Heart right ventricle (tissue), 16 donors: ENCODE data around the gene ACTR3C. TPM values are rescaled to one million over a fixed set of nuclear protein-coding genes. Genes with fewer than 3 reads are reported as not detected.

ENCODE experiments used
- ATAC-seq, 8 donors: fragments of 200-7000 bp; cut with Tn5 transposase; one replicate each; pipeline ENCODE4 v1.9.1; 2020; ENCODE audit warnings: mild to moderate bottlenecking in 8 of 8, moderate library complexity in 8 of 8, moderate number of reproducible peaks in 1 of 8
- DNase-seq, 2 donors: peaks; one replicate each; pipeline ENCODE4 v3.0.0-alpha.2; 2020
- H3K27ac ChIP-seq, 10 donors: fragments of 200-600 bp; sonication (generic) in 2 of 10; one replicate each; pipeline versions ENCODE4 v1.5.0 to v1.8.0; 2020 to 2022; ENCODE audit warnings: mild to moderate bottlenecking in 3 of 10
- H3K27me3 ChIP-seq, 7 donors: fragments of 200-600 bp; one replicate each; pipeline ENCODE4 v1.8.0; 2021 to 2022; ENCODE audit warnings: mild to moderate bottlenecking in 2 of 7
- H3K36me3 ChIP-seq, 9 donors: fragments of 200-600 bp; sonication (generic) in 1 of 9; one replicate each; pipeline versions ENCODE4 v1.5.0 to v1.8.0; 2020 to 2022; ENCODE audit warnings: mild to moderate bottlenecking in 2 of 9
- H3K4me1 ChIP-seq, 9 donors: fragments of 200-600 bp; sonication (generic) in 1 of 9; one replicate each; pipeline versions ENCODE4 v1.5.0 to v1.8.0; 2020 to 2022; ENCODE audit warnings: mild to moderate bottlenecking in 4 of 9
- H3K4me3 ChIP-seq, 10 donors: fragments of 200-600 bp; sonication (generic) in 2 of 10; one replicate each; pipeline versions ENCODE4 v1.5.0 to v1.8.0; 2020 to 2022; ENCODE audit warnings: mild to moderate bottlenecking in 7 of 10, moderate library complexity in 2 of 10
- H3K9me3 ChIP-seq, 11 donors: fragments of 200-600 bp in 10 of 11; sonication (generic) in 2 of 11; one replicate each; pipeline versions ENCODE4 v1.5.0 to v1.8.0; 2013 to 2022; ENCODE audit warnings: mild to moderate bottlenecking in 2 of 11, control low read depth in 1 of 11, moderate library complexity in 1 of 11
- CTCF ChIP-seq, 9 donors: fragments of 200-600 bp; sonication (generic) in 2 of 9; IDR thresholded peaks; one replicate each; pipeline versions ENCODE4 v1.5.0 to v1.8.0; 2021 to 2022; ENCODE audit warnings: antibody characterized with exemption in 9 of 9, mild to moderate bottlenecking in 5 of 9, moderate library complexity in 1 of 9
- WGBS, 2 donors: extraction: QIAGEN DNeasy Blood & Tissue Kit; methylation state at CpG; one replicate each; pipeline ENCODE4 v1.1.7; 2013; ENCODE audit warnings: inconsistent platforms in 1 of 2; 5-methylcytosine and 5-hydroxymethylcytosine counted together
- intact Hi-C, 10 donors: fragments of 100-400 bp; cut with DNase I; formaldehyde crosslinking; loops; one replicate each; pipeline versions ENCODE4 v1.11.1 to v1.14.2; 2022
- polyA plus RNA-seq, 2 donors: library from polyadenylated mRNA; stranded (reverse); fragments of 200-250 nt; gene quantifications; one replicate each; pipeline ENCODE4 v1.2.3, GENCODE V29; 2013
- total RNA-seq, 10 donors: library from RNA; stranded (reverse); fragmentation: NEBNext Ultra II Directional in 3 of 10; extraction: Animal tissue kit (Norgen Biotek cat#: 25700) in 3 of 10; gene quantifications; one replicate each; pipeline versions ENCODE4 v1.2.1 to v1.2.4, GENCODE V29; 2021 to 2023
- donor health status: Arrhythmogenic right ventricular cardiomyopathy.
- donor health status: ischemic (EF 13 %, LVEDD 7.1; RV severe dilation, severe dysfunction).
- donor health status: healthy with polysubstance abuse.
- donor health status: DM: no; HTN: yes; CAD: no.
- donor health status: DM: no; HTN: no; CAD: no.
- donor health status: ischemic (EF 25% LVEDD 6.9; RV normal size, moderate dysfunction).
- donor health status: ischemic (EF 25% LVEDD 5.7; RV mildly dilated, moderate dysfunction).
- donor health status: healthy.
- donor health status: DM: yes; HTN: yes; CAD: no.
- donor health status: Ischemic cardiomyopathy.
- donor health status: ischemic (EF 35%, LVEDD 5.7; RV mildly dilated, moderate dysfunction).
- donor health status: nonischemic (EF 11% LVEDD 7.7; RV severe dilation, severe dysfunction).
- donor health status: DM: yes; HTN: yes; CAD: no.
- donor health status: PGD.
- donor health status: ischemic (EF 29% LVEDD 5.4; RV normal size, mild dysfunction).
- donor health status: nonischemic (EF 23%, LVEDD 6.1; RV moderate dilation, normal function).

The ACTR3C gene
- total and polyA plus RNA-seq, 12 donors, result 2.6 to 7.0 (median 3.5) TPM

DNA sequence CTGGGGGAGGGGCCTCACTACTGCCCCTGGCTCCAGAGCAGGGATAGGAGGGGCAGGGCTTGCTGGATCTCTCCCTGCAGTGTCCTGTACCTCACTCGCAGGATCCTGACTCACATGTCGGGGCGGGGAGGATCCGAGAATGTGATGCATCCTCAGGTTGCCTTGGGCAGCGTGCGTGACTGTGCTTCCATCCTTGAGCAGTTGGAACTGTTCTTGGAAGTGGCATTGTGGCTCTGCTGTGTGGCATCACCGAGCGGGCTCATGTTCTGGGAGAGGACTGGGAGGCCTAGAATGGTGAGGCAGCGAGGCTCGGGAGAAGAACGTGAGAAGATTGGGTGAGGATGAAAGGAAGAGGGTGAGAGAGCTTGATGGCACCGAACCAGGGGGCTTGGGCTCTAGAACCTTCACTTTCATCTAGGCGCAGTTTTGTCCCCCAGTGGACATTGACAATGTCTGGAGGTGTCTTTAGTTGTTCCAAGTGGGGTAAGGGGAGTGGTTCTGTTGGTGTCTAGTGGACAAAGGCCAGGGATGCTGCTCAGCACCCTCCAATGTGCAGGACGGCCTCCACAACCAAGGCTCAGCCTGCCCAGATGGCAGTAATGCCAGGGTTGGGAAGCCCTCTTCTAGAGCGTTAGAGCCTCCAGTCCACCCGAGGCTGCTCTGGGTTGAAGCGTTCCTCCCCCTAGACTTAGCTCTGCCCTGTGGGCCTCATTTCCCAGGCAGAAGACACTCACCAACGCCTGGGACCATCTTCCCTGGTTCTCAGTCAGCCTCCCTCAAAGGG lies 9.7 kb upstream of the ACTR3C start:
- H3K9me3 ChIP-seq, result no peaks in the 10 kb centered on the region
- H3K4me1 ChIP-seq, result peaks cover 0 to 7% (median 0%) of the 10 kb centered on the region in 9 donors
- intact Hi-C loops, result no loop called here
- peaks cover 0 to 27% (median 0%) of the 10 kb centered on the region in 9 donors for H3K36me3 ChIP-seq
- DNase-seq (no peak), ATAC-seq (no peak)
- 94% methylated on average over 18 of the region's 18 CpGs for WGBS, 2 donors
- H3K4me3 ChIP-seq, result no peak overlapping the region
- no peak for TF ChIP-seq CTCF (IDR thresholded peaks at IDR 0.05)
- H3K27me3 ChIP-seq, result no peaks in the 10 kb centered on the region
- H3K27ac ChIP-seq, result no peak overlapping the region

GRCh38 chr7:150330211-150330885 lies 7.0 kb upstream of the ACTR3C start:
- no peaks in the 10 kb centered on the region for H3K27me3 ChIP-seq
- TF ChIP-seq CTCF (IDR thresholded peaks at IDR 0.05), result no peak
- WGBS, 2 donors, result 93 to 95% methylated on average over 19 of the region's 19 CpGs
- peaks cover 0 to 32% (median 0%) of the 10 kb centered on the region in 9 donors for H3K36me3 ChIP-seq
- H3K27ac ChIP-seq, result no peak overlapping the region
- no peaks in the 10 kb centered on the region for H3K9me3 ChIP-seq
- ATAC-seq (no peak), DNase-seq (no peak)
- peaks cover 0 to 1% (median 0%) of the 10 kb centered on the region in 9 donors for H3K4me1 ChIP-seq
- no peak overlapping the region for H3K4me3 ChIP-seq
- intact Hi-C loops, result no loop called here

DNA sequence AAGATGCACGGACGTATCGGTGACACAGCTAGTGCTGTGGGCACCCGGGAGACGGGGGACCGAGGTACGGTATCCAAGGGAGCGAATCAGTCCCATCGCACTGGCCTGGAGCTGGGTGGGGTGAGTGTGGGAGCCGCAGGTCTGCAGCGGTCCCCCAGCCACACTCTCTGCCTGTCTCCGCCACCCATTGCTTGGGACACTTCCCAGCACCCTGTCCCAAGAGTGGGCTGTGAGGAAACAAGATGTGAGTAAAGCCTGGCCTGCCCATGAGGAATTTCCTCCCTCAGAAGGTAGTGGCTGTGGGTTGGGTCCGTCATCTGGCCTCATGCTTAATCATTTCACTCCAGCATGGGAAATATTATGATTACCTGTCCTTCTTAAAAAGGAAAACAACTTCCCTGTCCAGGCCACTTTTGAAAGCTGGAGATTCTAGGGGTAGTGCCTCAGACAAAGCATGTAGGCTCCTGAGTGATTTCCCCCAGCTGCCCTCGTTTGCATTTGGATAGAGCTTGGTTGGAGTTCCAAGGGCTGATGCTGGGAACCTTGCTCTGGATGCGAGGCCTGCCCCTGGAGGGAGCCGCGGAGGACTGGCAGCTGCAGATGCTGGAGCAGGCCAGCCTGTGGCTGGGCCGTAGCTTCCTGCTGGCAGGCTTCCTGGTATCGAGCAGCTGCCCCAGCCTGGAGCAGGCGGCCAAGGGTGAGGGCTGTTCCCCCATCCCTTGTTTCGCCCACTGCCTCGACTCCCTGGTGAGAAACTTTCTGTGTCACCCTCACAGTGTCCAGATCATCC lies 6.2 kb upstream of the ACTR3C start:
- Histone ChIP-seq H3K27ac (no peak overlapping the region), H3K36me3 (peaks cover 0 to 32% (median 0%) of the 10 kb centered on the region in 9 donors), H3K4me1 (peaks cover 0 to 8% (median 0%) of the 10 kb centered on the region in 9 donors), H3K27me3 (no peaks in the 10 kb centered on the region), H3K9me3 (no peaks in the 10 kb centered on the region), H3K4me3 (no peak overlapping the region)
- no peak for ATAC-seq
- TF ChIP-seq CTCF (IDR thresholded peaks at IDR 0.05), result no peak
- 81% methylated on average over 22 of the region's 22 CpGs for WGBS, 2 donors
- intact Hi-C loops, result no loop called here
- no peak for DNase-seq

DNA sequence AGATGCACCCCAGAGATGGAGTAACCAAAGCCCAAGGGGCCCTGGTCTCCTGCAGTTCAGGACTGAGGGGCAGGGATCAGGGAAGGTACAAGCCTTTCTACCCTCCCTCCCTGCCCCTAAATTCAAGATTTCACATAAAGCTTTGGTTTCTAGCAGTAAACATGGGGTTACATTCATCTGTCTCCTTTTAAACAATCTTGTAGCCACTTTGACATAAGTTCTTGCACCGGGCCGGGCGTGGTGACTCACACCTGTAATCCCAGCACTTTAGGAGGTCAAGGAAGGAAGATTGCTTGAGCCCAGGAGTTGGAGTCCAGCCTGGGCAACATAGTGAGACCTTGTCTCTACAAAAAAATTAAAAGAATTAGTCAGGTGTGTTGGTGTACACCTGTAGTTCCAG lies 4.0 kb upstream of the ACTR3C start:
- H3K4me3 ChIP-seq, result no peak overlapping the region
- H3K27me3 ChIP-seq, result peaks cover 0 to 14% (median 9%) of the 10 kb centered on the region in 7 donors
- peaks cover 0 to 32% (median 0%) of the 10 kb centered on the region in 9 donors for H3K36me3 ChIP-seq
- intact Hi-C loops, result no loop called here
- ATAC-seq, result no peak
- no peak for TF ChIP-seq CTCF (IDR thresholded peaks at IDR 0.05)
- no peak for DNase-seq
- H3K4me1 ChIP-seq, result peaks cover 0 to 30% (median 15%) of the 10 kb centered on the region in 9 donors
- WGBS, 2 donors, result 86 to 96% methylated on average over 3 of the region's 3 CpGs
- H3K9me3 ChIP-seq, result no peaks in the 10 kb centered on the region
- H3K27ac ChIP-seq, result no peak overlapping the region
